Stimulated activated CD4-positive, alpha-beta T cell treated with anti-CD3 and anti-CD28 coated beads, Interleukin-2, amount 100 ng/mL, for 24 hours (primary cell): ENCODE data around the gene PHLDA2.
A peak's percentile ranks its signal among the peaks of the same experiment; 100 is the strongest.
"Not testable (repeated sequence)": the region's sequence is repeated elsewhere in the genome, so short reads cannot be mapped to it uniquely, and the experiment has no call there.

Experiments used
- DNase-seq, 2 donors: peaks; one replicate each; pipeline ENCODE4 v3.0.0-alpha.2; 2020

Gene PHLDA2

GRCh38 chr11:2912498-2912897 lies 16.7 kb downstream of the PHLDA2 start:
- no peak for DNase-seq

DNA sequence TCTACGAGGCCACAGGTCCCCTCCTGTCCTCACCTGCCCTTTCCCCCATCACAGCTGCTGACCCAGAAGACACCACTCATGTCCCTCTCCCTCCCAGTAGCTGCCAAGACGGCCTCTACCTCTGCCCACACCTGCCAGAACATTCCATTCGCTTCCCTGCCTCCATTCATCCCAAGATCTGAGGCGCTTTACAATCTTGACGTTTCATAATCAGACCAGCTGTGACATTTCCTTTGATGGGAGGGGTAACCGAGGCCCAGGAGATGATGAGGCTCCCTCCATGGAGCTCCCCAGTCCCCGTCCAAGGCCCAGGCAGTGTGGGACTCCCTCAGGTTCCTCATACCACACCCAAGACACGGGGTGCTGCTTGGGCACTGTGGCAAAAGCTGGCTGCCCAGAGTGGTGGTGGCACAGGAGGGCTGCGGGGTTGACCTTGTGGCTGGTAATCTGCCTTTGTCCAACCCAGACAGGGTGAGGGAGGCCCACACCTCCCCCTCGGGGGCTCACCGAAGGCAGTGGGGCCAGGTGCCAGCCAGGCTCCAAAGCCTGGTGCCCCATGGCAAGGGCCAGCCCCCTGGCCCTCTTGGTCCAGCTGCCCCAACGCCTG lies 17.3 kb downstream of the PHLDA2 start:
- DNase-seq: no peak

DNA sequence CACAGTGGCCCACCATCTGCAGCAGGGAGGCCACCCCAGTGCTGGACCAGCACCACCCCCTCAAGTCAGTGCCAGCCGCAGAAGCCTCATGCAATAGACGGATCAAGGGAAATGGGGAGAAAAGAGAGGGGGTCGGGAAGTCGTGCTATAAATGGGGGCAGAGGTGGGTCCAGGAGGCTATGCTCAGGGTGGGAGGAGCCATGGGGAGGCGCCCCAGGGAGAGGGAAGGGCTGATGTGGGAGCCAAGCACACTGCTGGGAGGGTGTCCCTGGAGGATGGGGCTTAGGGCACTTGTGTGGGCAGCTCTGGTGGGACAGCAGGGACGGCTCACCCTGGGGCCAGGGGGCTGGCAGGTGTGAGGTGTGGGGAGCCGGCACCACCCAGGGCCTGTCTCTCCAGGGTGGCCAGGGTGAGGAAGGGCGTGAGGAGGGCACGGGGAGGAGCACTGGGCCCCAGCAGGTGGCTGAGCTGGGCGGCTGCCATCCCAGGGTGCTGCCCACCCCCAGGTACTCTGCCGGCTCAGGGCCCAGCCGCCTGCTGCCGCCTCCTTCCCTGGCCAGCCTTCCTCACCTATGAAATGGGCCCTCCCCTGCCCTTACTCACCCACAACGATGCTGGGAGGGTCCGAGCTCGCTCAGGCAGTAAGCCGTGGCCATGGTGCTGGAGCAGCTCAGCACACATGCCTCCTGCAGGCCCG lies 18.0 kb downstream of the PHLDA2 start:
- DNase-seq: no peak

GRCh38 chr11:2910401-2910955 lies 18.7 kb downstream of the PHLDA2 start:
- DNase-seq: no peak

DNA sequence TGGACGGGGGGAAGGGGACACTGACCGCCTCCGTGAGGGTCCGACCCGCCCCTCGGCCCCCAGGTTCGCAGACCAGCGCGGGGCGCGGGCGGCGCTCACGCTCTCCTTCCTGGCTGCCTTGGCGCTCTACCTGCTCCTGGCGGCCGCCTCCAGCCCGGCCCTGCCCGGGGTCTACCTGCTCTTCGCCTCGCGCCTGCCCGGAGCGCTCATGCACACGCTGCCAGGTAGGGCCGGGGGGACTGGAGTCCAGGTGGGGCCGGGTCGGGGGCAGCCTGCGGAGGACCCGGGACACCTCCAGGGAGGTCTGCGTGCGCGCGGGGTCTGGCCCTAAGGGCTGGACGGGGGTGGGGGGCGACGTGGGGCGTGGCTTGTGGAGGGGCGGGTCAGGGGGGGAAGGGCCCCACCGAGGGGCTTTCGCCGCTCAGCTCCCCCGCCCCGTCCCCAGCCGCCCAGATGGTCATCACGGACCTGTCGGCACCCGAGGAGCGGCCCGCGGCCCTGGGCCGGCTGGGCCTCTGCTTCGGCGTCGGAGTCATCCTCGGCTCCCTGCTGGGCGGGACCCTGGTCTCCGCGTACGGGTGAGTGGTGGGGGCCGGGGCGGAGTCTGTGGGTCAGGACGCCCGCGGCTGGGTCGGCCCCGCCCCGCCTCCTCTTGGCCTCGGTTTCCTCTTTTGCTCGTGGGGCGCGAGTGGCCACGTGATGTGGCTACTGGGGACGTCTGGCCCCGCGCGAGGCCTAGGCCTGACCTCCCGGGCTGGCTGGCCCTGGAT lies 19.9 kb downstream of the PHLDA2 start:
- DNase-seq: no peak

GRCh38 chr11:2908130-2908529 lies 21.1 kb downstream of the PHLDA2 start:
- no peak for DNase-seq

GRCh38 chr11:2905299-2905698 lies 23.9 kb downstream of the PHLDA2 start:
- DNase-seq: not testable (repeated sequence)

GRCh38 chr11:2904153-2905052 lies 24.8 kb downstream of the PHLDA2 start:
- no peak for DNase-seq

DNA sequence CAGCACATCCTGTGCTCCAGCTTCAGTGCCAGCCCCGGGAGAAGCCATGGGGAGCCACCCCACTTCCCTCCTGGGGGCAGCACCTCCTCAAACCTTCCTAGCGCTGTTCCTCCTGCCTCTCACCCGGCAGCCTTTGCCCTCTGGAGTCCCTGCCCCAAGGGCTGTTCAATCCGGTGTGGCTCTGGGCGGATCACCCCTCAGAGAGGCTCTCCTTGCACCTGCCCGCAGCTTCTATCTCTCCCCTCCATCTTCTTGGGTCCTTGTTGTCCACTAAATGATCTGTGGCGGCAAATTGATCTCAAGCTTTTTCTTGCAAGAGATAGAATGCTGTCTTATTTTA lies 25.6 kb downstream of the PHLDA2 start:
- no peak for DNase-seq

DNA sequence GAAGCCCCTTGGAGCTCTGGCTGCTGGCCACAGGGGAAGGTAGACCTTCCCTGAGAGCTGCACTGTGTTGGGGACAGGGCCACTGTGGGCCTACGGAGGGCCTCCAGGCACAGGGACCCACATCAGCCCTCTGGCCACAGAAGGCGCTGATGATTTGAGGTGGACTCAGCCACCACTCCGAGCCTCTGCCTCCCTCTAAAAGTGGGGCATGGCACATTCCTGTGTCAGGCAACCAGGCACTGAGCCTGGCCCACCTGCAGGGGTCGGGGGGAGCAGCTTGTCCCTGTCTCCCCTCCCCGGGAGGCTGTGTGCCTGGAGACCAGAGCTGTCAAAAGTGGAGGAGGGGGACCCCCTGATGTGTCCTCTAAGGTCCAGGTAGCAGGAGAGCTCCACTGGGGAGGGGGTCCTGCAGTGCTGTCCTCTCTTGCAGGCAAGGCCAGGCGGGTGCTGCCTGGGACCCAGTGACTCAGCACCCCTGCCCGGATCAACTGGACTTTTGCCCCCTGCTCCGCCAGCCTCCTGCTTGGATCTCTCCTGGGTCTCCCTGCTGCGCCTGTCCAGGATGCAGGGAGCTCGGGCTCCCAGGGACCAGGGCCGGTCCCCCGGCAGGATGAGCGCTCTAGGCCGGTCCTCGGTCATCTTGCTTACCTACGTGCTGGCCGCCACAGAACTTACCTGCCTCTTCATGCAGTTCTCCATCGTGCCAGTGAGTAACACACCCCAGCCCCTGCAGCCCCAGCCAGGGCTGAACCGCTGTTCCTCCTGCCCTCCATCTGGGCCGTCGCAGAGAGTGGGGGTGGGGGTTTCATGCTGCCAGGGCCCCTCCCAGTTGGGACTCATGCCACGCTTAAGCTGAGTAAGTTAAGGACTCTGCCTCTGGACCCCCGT lies 26.2 kb downstream of the PHLDA2 start:
- DNase-seq: no peak

DNA sequence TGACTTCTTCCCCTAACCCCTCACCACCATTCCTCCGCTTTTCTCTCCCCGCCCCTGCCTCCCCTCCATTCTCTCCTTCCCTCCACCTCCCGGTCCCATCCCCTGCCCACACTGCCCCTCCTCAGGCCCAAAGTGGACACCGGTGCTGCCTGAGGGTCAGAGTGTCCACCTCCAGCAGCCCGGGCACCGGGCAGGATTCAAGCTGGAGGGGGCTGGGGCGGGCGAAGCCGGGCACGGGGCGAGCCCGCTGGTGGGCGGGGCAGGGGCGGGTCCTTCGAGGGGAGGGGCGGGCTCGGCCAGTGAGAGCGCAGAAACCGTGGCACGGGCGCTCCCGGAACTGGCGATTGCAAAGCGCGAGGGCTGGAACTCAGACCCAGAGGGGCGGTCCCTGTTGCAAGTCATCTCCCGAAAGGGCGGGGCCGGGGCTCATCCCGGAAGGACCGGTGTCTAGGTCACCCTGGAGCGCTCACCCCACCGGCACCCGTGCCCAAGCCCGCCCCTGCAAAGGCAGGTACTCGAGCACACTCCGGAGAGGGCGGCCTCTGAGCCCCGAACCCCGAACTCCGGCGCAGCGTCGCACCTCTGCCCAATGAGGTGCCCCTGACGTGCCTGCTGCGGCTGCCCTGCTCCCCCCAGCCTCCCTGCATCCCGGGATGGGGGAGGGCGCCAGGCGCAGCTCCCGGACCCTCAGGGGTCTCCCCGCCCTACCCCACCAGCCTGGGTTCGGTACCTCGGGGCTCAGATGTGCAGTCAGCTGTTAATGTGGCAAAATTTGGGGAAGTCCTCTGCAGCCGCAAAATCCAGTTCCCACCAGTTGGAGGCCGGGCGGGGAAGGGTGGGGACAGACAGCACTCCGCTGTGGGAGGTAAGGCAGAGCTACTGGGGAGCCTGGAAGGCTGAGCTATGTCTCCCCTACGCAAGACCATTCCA lies 27.1 kb downstream of the PHLDA2 start:
- peak; percentile 95 to 97 for DNase-seq

DNA sequence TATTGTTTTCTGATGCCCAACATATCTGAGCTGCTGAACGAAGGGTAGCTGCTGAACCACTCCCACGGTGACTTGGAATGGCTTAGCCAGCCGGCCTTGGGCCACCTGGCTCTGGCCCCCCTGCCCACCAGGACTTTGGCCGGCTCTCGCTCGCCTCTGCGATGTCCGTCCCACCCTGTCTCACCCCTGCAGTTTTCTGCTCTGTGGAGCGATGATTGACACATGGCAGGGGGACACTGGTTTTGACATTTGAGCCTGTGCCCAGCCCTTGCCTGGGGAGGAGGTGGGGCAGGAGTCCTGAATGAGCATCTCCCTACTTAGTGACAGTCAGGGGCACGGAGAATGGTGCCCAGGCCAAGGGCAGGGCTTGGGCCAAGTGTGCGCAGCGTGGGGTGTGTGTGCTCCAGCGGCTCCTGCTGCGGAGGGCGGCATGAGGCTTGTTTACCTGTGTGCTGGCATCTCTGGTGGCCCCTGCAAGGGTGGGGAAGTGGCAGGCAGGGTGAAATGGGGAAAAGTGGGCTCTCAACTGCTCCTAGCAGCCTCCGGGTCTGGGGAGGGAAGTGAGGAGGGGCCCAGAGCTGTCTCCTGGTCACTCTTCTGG lies 27.9 kb downstream of the PHLDA2 start:
- DNase-seq: no peak

DNA sequence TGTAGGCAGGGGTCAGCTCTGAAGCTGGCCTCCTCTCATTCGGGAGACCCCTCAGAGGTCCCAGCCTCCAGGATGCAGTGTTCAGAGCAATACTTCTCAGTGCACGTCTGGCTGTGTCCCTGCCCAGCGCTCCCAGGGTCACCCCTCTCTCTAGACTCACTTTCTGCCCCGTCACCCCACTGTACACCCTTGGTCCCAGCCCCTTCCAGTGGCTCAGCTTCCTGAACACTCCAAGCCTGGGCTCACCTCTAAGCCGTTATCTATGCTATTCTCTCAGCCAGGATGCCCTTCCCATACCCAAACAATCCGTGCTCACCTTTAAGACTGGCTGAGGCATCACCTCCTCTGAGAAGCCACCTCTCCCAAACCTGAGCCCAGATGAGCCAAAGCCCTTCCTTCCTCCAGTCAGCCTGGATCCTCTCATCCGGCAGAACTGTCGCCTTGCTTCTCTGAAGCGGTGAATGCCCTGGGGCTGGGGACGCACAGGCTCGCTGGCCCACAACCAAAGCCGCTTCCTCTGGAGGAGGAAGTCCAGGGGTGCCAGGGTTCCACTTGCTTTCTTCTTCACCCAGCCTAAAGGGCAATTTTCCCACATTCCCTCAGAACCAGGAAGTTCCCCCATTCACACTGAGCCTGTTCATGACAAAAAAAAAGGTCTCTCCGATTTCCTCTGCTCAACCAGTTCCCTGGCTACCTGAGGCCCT lies 30.0 kb downstream of the PHLDA2 start:
- no peak for DNase-seq

GRCh38 chr11:2898366-2899079 lies 30.7 kb downstream of the PHLDA2 start:
- peak; percentile 55 to 58 for DNase-seq

GRCh38 chr11:2897048-2897447 lies 32.2 kb downstream of the PHLDA2 start:
- no peak for DNase-seq

DNA sequence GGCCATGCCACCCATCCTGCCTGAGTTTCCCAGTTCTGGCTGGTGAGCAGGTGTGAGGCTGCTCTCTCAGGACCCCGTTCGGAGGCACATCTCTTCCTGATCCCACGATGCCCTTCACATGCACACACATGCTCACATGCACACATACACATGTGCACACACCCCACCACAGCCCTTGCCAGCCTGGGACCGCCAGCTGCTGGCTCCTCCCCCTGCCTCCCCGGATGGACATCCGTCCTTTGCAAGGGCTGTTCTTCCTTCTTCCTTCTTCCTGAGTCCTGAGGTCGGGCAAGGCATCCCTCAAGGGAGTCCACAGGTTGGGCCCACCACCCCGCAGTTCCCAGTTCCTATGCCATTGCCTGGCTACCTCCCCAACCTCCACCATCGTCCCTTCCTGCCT lies 33.2 kb downstream of the PHLDA2 start:
- DNase-seq: no peak

GRCh38 chr11:2893935-2894334 lies 35.3 kb downstream of the PHLDA2 start:
- DNase-seq: no peak

- peak; percentile 44 to 53 for DNase-seq
These were observed 36.2 kb downstream of the PHLDA2 start for GRCh38 chr11:2892967-2893528.
